Calu3 (cell line): ENCODE results near the gene HOMEZ. TPM values are rescaled to one million over a fixed set of nuclear protein-coding genes. Genes with fewer than 3 reads are reported as not detected.
"Not testable (repeated sequence)": the region's sequence is repeated elsewhere in the genome, so short reads cannot be mapped to it uniquely, and the experiment has no call there.

ENCODE experiments used
- BruUV-seq: library from RNA; stranded (reverse); fragments of 400-500 nt; replicated peaks from 2 replicates; lab custom pipeline; 2021; lab: Mats Ljungman, UMichigan
- CTCF ChIA-PET: fragments of 300-600 bp; sonication (Branson Sonifier 250); formaldehyde crosslinking; loops from one replicate; lab custom pipeline; 2022; ENCODE audit warnings: antibody characterized with exemption; lab: Charles Lee
- DNase-seq: peaks from one replicate; pipeline ENCODE4 v3.0.0; 2022
- H3K27ac Mint-ChIP-seq: one replicate; pipeline ENCODE4 v1.8.0; 2022; ENCODE audit warnings: mixed read lengths; ENCODE audit not compliant: unreplicated experiment
- H3K27me3 Mint-ChIP-seq: one replicate; pipeline ENCODE4 v1.8.0; 2022; ENCODE audit warnings: mixed read lengths; ENCODE audit not compliant: unreplicated experiment
- H3K36me3 Mint-ChIP-seq: one replicate; pipeline ENCODE4 v1.8.0; 2022; ENCODE audit warnings: mild to moderate bottlenecking, moderate library complexity, mixed read lengths; ENCODE audit not compliant: insufficient read depth, unreplicated experiment
- H3K4me1 Mint-ChIP-seq: one replicate; pipeline ENCODE4 v1.8.0; 2022; ENCODE audit warnings: mild to moderate bottlenecking, low read depth, mixed read lengths; ENCODE audit not compliant: unreplicated experiment
- H3K4me3 Mint-ChIP-seq: one replicate; pipeline ENCODE4 v1.8.0; 2022; ENCODE audit warnings: mild to moderate bottlenecking, low read depth, moderate library complexity, mixed read lengths; ENCODE audit not compliant: unreplicated experiment
- H3K9me3 Mint-ChIP-seq: one replicate; pipeline ENCODE4 v1.8.0; 2022; ENCODE audit warnings: low read depth, mixed read lengths; ENCODE audit not compliant: unreplicated experiment
- intact Hi-C: fragments of 100-400 bp; cut with micrococcal nuclease; formaldehyde crosslinking; loops from one replicate; pipeline ENCODE4 v1.10.0; 2022; ENCODE audit not compliant: unreplicated experiment
- total RNA-seq: library from RNA; stranded (reverse); gene quantifications from 2 replicates; pipeline ENCODE4 v1.2.3, GENCODE V29; 2022
- TF ChIP-seq, protein P1 (sequence below): fragments of 200-600 bp; IDR thresholded peaks from one replicate; pipeline ENCODE4 v1.8.0; 2022; ENCODE audit warnings: antibody characterized with exemption; ENCODE audit not compliant: unreplicated experiment

HOMEZ gene
- total RNA-seq, 1 experiment from 2014 or later: 19.3 TPM

DNA sequence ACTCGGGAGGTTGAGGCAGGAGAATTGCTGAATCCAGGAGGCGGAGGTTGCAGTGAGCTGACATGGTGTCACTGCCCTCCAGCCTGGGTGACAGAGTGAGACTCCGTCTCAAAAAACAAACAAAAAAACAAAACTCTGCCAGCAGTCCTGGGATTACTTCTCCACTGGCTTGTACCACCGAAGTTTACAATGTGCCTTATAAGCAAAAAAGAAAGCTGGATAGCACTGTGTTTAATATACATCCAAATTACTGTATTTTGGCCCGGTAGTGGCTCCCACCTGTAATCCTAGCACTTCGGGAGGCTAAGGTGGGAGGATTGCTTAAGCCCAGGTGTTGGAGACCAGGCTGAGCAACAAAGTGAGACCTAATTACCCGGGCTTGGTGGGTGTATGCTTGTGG is 16.7 kb downstream of the HOMEZ start:
- no peak overlapping the region for H3K27ac Mint-ChIP-seq
- no peaks in the 10 kb centered on the region for H3K4me1 Mint-ChIP-seq
- H3K9me3 Mint-ChIP-seq: no peaks in the 10 kb centered on the region
- CTCF ChIA-PET: interaction anchor here (0.6 kb wide), 1 partner anchor 42 kb away, joined by 3 read pairs; no protein-coding TSS in a partner anchor
- no TSS peak for BruUV-seq
- TF ChIP-seq, protein P1, sequence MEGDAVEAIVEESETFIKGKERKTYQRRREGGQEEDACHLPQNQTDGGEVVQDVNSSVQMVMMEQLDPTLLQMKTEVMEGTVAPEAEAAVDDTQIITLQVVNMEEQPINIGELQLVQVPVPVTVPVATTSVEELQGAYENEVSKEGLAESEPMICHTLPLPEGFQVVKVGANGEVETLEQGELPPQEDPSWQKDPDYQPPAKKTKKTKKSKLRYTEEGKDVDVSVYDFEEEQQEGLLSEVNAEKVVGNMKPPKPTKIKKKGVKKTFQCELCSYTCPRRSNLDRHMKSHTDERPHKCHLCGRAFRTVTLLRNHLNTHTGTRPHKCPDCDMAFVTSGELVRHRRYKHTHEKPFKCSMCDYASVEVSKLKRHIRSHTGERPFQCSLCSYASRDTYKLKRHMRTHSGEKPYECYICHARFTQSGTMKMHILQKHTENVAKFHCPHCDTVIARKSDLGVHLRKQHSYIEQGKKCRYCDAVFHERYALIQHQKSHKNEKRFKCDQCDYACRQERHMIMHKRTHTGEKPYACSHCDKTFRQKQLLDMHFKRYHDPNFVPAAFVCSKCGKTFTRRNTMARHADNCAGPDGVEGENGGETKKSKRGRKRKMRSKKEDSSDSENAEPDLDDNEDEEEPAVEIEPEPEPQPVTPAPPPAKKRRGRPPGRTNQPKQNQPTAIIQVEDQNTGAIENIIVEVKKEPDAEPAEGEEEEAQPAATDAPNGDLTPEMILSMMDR: no peak
- H3K4me3 Mint-ChIP-seq: no peak overlapping the region
- no peaks in the 10 kb centered on the region for H3K36me3 Mint-ChIP-seq
- DNase-seq: no peak
- peaks cover 29% of the 10 kb centered on the region for H3K27me3 Mint-ChIP-seq
- intact Hi-C loops: loop anchor here (10.0 kb wide), 1 partner anchor 206 kb away; no protein-coding TSS in a partner anchor

DNA sequence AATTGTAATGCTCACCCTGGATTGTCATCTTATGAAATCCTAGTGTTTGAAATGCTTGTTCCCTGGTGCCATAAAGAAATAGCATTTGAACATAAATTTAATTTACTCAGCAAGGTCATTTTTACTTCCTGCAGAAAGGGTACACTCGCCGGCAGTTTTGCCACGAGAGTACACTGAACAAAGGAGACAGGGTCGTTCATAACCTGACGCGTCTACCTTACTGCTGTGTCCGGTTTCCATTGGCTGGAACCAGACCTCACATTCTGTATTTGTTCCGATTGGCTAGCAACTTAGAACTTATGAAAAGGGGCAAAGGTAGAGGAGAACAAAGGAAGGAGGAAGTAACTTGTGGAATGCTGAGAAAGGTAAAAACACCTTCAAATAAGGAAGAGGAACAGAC is 25.1 kb downstream of the HOMEZ start:
- H3K4me3 Mint-ChIP-seq, H3K36me3 Mint-ChIP-seq, H3K4me1 Mint-ChIP-seq, H3K9me3 Mint-ChIP-seq, DNase-seq, BruUV-seq, H3K27ac Mint-ChIP-seq: not testable (repeated sequence)
- intact Hi-C loops: loop anchor here (10.0 kb wide), 1 partner anchor 214 kb away; no protein-coding TSS in a partner anchor
- H3K27me3 Mint-ChIP-seq: peaks cover 55% of the 10 kb centered on the region
- CTCF ChIA-PET: interaction anchor here (1.9 kb wide), 1 partner anchor 140 kb away, joined by 7 read pairs; no protein-coding TSS in a partner anchor

DNA sequence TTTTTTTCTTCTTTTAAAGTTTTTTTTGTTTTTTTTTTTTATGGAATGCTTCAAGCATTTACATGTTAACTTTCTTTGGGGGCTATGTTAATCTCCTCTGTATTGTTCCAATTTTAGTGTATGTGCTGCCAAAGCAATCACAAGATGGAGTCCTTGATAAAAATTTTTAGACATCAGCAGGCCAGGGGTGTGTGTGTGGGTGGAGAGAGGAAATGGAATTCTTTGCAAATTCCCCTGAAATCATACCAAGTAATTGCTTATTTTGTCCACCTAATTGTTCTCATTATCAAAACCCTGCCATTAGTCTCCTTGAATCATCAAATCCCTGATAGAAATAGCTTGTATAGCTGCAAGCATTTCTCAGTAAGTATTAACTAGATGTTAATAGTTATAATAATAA is 26.5 kb downstream of the HOMEZ start:
- no peaks in the 10 kb centered on the region for H3K36me3 Mint-ChIP-seq
- peaks cover 44% of the 10 kb centered on the region for H3K27me3 Mint-ChIP-seq
- no peak overlapping the region for H3K27ac Mint-ChIP-seq
- no TSS peak for BruUV-seq
- CTCF ChIA-PET: interaction anchor here (1.9 kb wide), 1 partner anchor 139 kb away, joined by 7 read pairs; no protein-coding TSS in a partner anchor
- H3K4me3 Mint-ChIP-seq: no peak overlapping the region
- DNase-seq: no peak
- H3K4me1 Mint-ChIP-seq: no peaks in the 10 kb centered on the region
- intact Hi-C loops: no loop called here
- TF ChIP-seq, protein P1: no peak
- peaks cover 2% of the 10 kb centered on the region for H3K9me3 Mint-ChIP-seq

DNA sequence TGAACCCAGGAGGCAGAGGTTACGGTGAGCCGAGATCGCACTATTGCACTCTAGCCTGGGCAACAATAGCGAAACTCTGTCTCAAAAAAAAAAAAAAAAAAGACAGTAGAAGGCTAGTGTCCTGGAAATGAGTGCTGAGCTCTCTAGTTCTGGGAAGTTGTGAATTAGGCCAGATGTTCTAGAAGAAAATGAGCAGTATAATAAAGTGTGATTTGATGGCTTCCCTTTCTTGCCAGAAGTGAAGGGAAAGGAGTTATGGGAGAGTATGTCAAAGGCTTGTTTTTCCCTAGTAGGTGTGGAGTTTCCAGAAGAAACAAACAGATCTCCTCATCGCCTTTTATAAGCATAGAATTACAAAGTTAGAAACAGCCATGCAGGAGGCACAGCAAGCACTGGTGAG is 27.7 kb downstream of the HOMEZ start:
- TF ChIP-seq, protein P1: no peak
- peaks cover 2% of the 10 kb centered on the region for H3K9me3 Mint-ChIP-seq
- BruUV-seq: no TSS peak
- peaks cover 32% of the 10 kb centered on the region for H3K27me3 Mint-ChIP-seq
- H3K27ac Mint-ChIP-seq: no peak overlapping the region
- no peaks in the 10 kb centered on the region for H3K4me1 Mint-ChIP-seq
- no peak overlapping the region for H3K4me3 Mint-ChIP-seq
- no peak for DNase-seq
- intact Hi-C loops: no loop called here
- no peaks in the 10 kb centered on the region for H3K36me3 Mint-ChIP-seq
- CTCF ChIA-PET: interaction anchor here (0.6 kb wide), 1 partner anchor 21 kb away, joined by 3 read pairs; the partner anchor contains the start of gene RNF212B
